ENCODE data around the gene DOK4.
A peak's percentile ranks its signal among the peaks of the same experiment; 100 is the strongest.

Gene DOK4

GRCh38 chr16:57474671-57475661, 11.3 kb downstream of the DOK4 start:
- no peak overlapping the region for H3K27ac Mint-ChIP-seq
- H3K36me3 Mint-ChIP-seq (ENCODE audit: low read depth) = peaks cover 8% of the 10 kb centered on the region
- no peak for TF ChIP-seq CTCF (IDR thresholded peaks at IDR 0.05)
- no peak for DNase-seq
- peaks cover 62% of the 10 kb centered on the region for H3K4me1 Mint-ChIP-seq
- H3K4me3 Mint-ChIP-seq = no peak overlapping the region
- H3K27me3 Mint-ChIP-seq (ENCODE audit: low read depth, poor library complexity) = peaks cover 4% of the 10 kb centered on the region
- no peaks in the 10 kb centered on the region for H3K9me3 Mint-ChIP-seq

- no peaks in the 10 kb centered on the region for H3K9me3 Mint-ChIP-seq
- DNase-seq = no peak
- H3K4me1 Mint-ChIP-seq = peaks cover 56% of the 10 kb centered on the region
- TF ChIP-seq CTCF (IDR thresholded peaks at IDR 0.05) = no peak
- H3K36me3 Mint-ChIP-seq (ENCODE audit: low read depth) = peaks cover 18% of the 10 kb centered on the region
- no peak overlapping the region for H3K27ac Mint-ChIP-seq
- H3K27me3 Mint-ChIP-seq (ENCODE audit: low read depth, poor library complexity) = peaks cover 4% of the 10 kb centered on the region
- no peak overlapping the region for H3K4me3 Mint-ChIP-seq
Observed at GRCh38 chr16:57473906-57474305, 12.4 kb downstream of the DOK4 start.

GRCh38 chr16:57473176-57473840, 13.0 kb downstream of the DOK4 start:
- Mint-ChIP-seq H3K36me3 (ENCODE audit: low read depth) (peaks cover 24% of the 10 kb centered on the region), H3K27ac (no peak overlapping the region), H3K4me1 (peaks cover 50% of the 10 kb centered on the region), H3K27me3 (ENCODE audit: low read depth, poor library complexity) (no peaks in the 10 kb centered on the region), H3K4me3 (no peak overlapping the region), H3K9me3 (no peaks in the 10 kb centered on the region)
- no peak for TF ChIP-seq CTCF (IDR thresholded peaks at IDR 0.05)
- no peak for DNase-seq

- H3K27me3 Mint-ChIP-seq (ENCODE audit: low read depth, poor library complexity) = no peaks in the 10 kb centered on the region
- TF ChIP-seq CTCF (IDR thresholded peaks at IDR 0.05) = no peak
- DNase-seq = no peak
- H3K27ac Mint-ChIP-seq = no peak overlapping the region
- peaks cover 31% of the 10 kb centered on the region for H3K36me3 Mint-ChIP-seq (ENCODE audit: low read depth)
- H3K4me3 Mint-ChIP-seq = no peak overlapping the region
- peaks cover 43% of the 10 kb centered on the region for H3K4me1 Mint-ChIP-seq
- no peaks in the 10 kb centered on the region for H3K9me3 Mint-ChIP-seq
Observed at GRCh38 chr16:57472665-57473060, 13.6 kb downstream of the DOK4 start.

- peaks cover 37% of the 10 kb centered on the region for H3K4me1 Mint-ChIP-seq
- H3K27me3 Mint-ChIP-seq (ENCODE audit: low read depth, poor library complexity) = no peaks in the 10 kb centered on the region
- peak; percentile 38 for DNase-seq
- peak overlapping the region; percentile 90 for H3K27ac Mint-ChIP-seq
- TF ChIP-seq CTCF (IDR thresholded peaks at IDR 0.05) = no peak
- H3K36me3 Mint-ChIP-seq (ENCODE audit: low read depth) = peaks cover 35% of the 10 kb centered on the region
- H3K9me3 Mint-ChIP-seq = no peaks in the 10 kb centered on the region
- no peak overlapping the region for H3K4me3 Mint-ChIP-seq
Observed at GRCh38 chr16:57471852-57472664, 14.2 kb downstream of the DOK4 start.

Measured in nephron progenitor cell (in vitro differentiated cells).